K562 (cell line): ENCODE results near the gene SCN1A. TPM values are rescaled to one million over a fixed set of nuclear protein-coding genes. Genes with fewer than 3 reads are reported as not detected.

Experiments
- CBFA2T2 ChIP-seq: fragments of 450-650 bp; conservative IDR thresholded peaks from 2 replicates; pipeline ENCODE4 v1.6.1; 2017; ENCODE audit warnings: mild to moderate bottlenecking
- CBX3 ChIP-seq, 2 experiments: IDR thresholded peaks; 1 replicate in 1 of 2; 2 replicates in 1 of 2; pipeline ENCODE4 v1.6.1; 2012; ENCODE audit warnings: inconsistent platforms in 2 of 2, low read length in 2 of 2, borderline replicate concordance in 1 of 2, control low read depth in 1 of 2
- STAT6 ChIP-seq: sonication (generic); formaldehyde crosslinking; IDR thresholded peaks from 2 replicates; pipeline ENCODE4 v1.8.1; 2023; ENCODE audit warnings: mild to moderate bottlenecking, missing genetic modification reagents
- ZBTB33 ChIP-seq: sonication (generic); formaldehyde crosslinking; IDR thresholded peaks from 2 replicates; pipeline ENCODE4 v1.8.1; 2023; ENCODE audit warnings: mild to moderate bottlenecking, missing genetic modification reagents
- ZNF584 ChIP-seq: fragments of 200-800 bp; sonication (Bioruptor generic); IDR thresholded peaks from 2 replicates; pipeline ENCODE4 v1.6.1; 2016; ENCODE audit warnings: low read depth, mild to moderate bottlenecking, missing genetic modification characterization, missing compliant biosample characterization
- polyA plus RNA-seq, 8 experiments: library from polyadenylated mRNA; depleted of rRNA in 4 of 8; stranded (reverse) in 5 of 8; unstranded in 3 of 8; fragments of >200 nt; fragmentation: Nextera tagmentation in 2 of 8; fragmentation: Illumina TruSeq in 1 of 8; extraction: Ambion mirVana in 2 of 8; extraction: Trizol in 1 of 8; gene quantifications; 2 replicates each; pipeline versions ENCODE4 v1.2.1 to v1.2.3, GENCODE V29; 2011 to 2014; ENCODE audit warnings: inconsistent platforms in 1 of 8, missing spikeins in 1 of 8
- total RNA-seq, 7 experiments: library from RNA; depleted of rRNA in 6 of 7; stranded (reverse); fragments of >200 nt in 6 of 7; fragmentation: Illumina TruSeq in 2 of 7; extraction: Trizol in 2 of 7; gene quantifications; 2 replicates each; pipeline versions ENCODE4 v1.2.1 to v1.2.3, GENCODE V29; 2011 to 2021; ENCODE audit warnings: low replicate concordance in 1 of 7

Gene SCN1A
- total and polyA plus RNA-seq, 9 of the 15 experiments (the other 6 are each of a cell fraction or from before 2014, with no cell fraction given), result not detected

GRCh38 chr2:166112193-166112605 lies 15.6 kb downstream of the SCN1A start (continued):
- TF ChIP-seq STAT6, result no peak
- TF ChIP-seq CBX3 (IDR thresholded peaks at IDR 0.05; ENCODE audit: borderline replicate concordance in 1 of 2, low read length in 2 of 2), result no peak
- TF ChIP-seq ZBTB33 (CRISPR knock-in tag), result no peak
- TF ChIP-seq ZNF584 (CRISPR knock-in tag), result no peak
- TF ChIP-seq CBFA2T2, result no peak
- TF ChIP-seq, all 486 proteins: peak for 0
